H54 (cell line): ENCODE data around the gene PIGZ.

Experiments
- DNase-seq: peaks from one replicate; pipeline ENCODE4 v3.0.0; 2011; ENCODE audit warnings: low spot score, mixed read lengths; ENCODE audit not compliant: insufficient read length
- FAIRE-seq: peaks from 3 replicates; lab custom pipeline; 2011; peaks lifted over from hg19 to GRCh38; lab: Jason Lieb, UNC
- POLR2A ChIP-seq: IDR thresholded peaks from 2 replicates; pipeline ENCODE4 v1.6.1; 2011; ENCODE audit warnings: low read depth, mild to moderate bottlenecking, low read length

PIGZ gene

DNA sequence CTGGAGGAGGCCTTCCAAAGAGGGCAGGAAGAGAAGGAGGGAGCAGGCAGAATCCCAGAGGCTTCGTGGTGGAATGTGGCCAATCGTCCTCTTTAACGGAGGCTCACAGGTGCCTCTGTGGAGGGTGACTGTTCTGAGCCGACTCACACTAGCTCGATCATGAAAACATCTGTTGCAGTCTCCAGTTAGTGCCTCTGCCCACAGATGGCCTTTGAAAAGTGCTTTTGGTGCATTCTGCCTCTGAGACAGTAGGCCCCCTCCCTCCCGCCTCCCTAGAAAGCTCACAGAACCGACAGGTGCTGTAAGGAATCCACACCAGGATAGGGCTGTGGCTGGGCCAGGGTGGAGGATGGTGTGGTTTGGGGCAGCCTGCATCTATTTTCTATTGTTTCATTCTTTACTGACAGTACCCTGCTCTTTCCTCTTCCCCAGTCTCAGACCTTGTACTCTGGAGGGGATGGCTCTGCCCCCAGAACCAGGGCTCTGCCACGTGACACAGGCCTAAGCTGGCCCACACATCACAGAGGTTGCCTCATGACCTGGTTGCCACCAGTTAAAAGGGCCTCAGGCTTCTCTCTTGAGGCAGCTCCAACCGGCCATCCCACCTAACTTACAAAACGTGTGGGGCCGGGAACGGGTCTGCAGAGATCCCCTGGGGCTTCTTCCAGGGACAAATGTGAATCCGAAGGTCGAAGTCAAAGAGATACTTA lies 27.2 kb upstream of the PIGZ start:
- no peak for TF ChIP-seq POLR2A
- DNase-seq (no peak), FAIRE-seq (no peak)

DNA sequence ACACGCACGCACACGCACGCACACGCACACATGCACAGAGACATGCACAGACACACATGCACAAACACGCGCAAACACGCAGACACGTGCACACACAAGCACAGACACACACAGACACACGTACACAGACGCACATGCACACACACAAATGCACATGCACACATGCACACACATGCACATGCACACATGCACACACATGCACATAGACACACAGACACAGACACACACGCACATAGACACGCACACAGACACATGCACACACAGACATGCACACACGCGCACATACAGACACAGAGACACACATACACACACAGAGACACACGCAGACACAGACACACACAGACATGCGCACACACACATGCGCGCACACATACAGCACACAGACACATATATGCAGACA lies 26.4 kb upstream of the PIGZ start:
- TF ChIP-seq POLR2A, result no peak
- DNase-seq, result no peak
- FAIRE-seq, result no peak

DNA sequence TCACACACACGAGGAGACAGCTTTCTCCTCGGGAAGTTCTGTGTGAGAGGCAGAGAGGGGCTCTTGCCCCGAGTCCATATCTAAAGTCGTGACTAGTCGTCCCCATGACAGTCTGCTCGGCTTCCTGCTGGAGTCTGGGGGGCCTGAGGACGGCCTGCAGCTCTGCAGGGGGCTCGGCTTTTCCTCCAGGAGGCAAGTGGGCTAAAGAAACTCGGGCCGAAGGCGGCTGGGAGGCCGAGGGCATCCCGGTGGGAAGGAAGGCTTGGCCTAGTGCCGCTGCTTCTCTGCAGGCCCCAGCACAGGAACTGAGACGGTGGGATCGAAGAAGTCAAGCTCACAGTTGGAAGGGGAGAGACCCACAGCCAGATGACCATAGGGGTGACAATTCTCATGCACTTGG lies 25.4 kb upstream of the PIGZ start:
- DNase-seq, result no peak
- TF ChIP-seq POLR2A, result no peak
- FAIRE-seq, result no peak

DNA sequence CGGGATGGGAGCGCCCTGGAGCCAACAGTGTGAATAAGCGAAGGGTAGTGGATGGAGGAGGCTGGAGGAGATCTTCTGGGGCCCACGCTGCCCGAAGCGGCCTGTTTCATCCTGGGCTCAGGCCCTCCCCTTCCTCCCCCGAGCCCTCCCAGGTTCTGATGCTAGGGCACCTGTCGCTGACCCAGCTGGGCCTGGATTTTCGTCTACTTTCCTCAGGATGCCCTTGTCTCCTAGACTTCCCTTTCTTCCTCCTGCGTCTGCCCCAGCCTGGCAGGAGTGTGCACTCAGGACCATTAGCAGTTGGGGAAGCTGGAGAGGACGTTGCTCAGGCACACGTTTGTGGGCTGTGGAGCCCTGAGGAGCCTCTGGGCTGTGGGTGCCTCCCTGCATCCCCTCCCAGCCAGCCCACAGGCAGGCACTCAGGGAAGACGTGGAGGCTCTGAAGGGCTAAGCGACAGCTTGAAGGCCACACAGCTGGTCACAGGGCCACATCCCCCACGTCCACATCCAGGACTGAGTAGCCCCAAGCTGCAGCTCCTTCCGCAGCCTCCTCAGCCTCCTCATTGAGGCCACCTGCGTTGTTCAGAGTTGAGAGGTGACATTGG lies 23.9 kb upstream of the PIGZ start:
- DNase-seq (no peak), FAIRE-seq (no peak)
- TF ChIP-seq POLR2A, result no peak

DNA sequence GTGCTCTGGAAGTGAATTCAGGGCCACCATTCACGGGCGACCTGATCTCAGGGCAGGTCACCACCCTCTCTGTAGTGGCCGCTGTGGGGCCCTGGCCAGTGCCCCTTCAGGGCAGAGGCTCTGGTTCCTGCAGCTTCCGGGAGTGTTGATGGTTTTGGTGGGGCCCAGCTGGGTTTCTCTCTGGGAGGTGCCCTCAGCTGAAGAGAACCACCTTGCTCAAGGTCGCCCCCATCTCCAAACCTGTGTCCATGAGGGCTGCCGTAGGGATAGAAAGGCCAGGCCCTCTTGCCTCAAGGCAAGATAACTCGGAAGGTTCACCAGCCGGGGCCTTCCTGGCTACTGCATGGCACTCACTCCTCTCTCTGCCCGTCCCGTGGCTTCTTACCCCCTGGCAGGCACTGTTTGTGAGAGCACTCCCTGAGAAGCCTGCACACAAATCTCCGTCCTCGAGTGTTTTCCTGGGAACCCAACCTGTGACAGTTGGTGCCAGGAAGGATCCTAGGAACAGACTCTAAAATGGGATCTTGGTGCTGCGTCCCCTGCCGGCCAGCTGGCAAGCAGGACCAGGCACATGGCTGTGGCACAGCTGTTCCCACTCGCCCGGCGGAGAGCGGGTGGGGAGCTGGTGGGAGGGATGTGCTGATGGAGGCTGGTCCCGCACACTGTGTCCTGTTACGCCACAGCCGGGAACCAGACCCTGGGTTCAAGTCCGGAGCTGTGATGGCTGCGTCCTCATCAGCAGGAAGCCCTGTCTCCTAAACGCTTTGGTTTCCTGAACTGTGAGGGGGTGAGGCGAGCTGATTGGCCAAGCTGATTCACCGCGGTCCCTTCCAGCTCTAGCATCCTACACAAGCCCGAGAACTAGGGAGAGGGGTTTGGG lies 23.2 kb upstream of the PIGZ start:
- no peak for TF ChIP-seq POLR2A
- FAIRE-seq (no peak), DNase-seq (no peak)

DNA sequence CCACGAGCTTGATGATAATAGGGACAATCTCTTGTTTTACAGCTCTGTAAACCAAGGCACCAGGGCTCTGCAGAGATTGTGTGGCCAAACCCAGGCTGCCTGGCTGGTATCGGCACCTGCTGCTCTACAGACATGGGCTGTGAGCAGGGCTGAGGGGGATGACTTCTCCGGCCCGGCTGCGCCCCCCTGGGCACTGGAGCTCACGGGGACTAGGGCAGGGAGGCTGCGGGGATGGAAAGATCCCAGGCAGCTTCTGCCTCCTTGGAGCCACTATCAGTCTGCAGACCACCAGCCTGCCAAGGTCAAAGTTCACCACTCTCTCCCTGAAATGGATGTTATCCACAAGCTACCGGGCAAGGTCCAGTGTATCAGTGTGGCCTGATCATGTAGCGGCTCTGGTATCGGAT lies 22.0 kb upstream of the PIGZ start:
- TF ChIP-seq POLR2A, result no peak
- FAIRE-seq, result no peak
- no peak for DNase-seq

DNA sequence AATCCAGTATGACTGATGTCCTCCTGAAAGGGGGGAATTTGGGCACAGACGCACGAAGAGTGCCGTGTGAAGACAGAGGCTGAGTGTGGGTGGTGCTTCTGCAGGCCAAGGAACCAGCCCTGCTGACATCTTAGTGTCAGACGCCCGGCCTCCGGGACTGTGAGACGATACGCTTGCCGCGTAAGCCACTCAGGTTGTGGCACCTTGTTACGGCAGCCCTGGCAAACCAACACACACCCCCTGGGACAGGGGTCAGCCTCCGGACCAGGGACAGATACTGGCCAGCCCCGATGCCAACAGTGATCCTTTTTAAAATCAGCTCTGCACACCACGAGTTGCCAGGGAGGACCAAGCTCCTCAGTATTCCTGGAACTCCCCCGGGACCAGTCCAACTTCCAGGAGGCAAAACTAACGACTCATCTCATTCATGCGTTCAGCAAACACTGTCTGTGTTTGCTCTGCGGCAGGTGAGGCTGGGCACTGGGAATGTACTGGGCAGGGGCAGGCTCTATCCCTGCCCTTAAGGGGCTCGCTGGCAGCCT lies 21.2 kb upstream of the PIGZ start:
- FAIRE-seq (no peak), DNase-seq (no peak)
- no peak for TF ChIP-seq POLR2A

DNA sequence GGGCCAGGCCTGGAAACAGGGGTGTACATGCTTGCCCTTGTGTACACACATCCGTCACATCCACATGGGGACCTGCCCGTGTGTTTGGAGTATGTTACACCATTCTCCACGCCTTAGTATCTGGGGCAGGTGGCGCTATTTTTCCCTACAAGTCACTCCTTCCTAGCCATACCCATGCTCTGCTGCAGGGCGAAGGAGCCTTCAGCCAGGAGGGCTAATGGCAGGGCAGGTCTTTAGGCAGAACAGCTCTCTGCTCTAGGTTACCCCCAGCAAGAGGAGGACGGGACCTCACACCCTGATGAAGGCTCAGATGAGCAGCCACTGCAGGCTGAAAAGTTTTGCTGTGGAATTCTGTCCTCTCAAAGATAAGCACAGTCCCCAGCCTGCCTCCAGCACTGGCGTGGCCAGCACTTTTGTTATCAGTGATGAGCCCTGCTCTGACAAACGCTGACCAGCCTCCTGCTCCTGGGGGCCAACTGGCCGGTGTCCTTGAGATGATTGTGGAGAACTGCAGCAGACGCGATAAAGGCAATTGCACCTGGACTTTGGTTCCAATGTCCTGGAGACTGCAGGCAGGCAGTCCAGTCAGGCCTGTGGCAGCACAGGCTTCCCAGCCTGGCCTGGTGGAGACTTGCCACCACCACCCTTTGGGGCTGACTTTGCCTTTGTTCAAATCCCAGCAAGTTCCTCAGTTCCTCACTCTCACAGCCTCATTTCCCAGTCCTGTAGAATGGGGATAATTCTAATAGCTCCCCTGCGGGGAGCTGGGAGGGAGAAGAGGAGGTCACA lies 19.8 kb upstream of the PIGZ start:
- DNase-seq (no peak), FAIRE-seq (peak; percentile 70)
- TF ChIP-seq POLR2A, result no peak

DNA sequence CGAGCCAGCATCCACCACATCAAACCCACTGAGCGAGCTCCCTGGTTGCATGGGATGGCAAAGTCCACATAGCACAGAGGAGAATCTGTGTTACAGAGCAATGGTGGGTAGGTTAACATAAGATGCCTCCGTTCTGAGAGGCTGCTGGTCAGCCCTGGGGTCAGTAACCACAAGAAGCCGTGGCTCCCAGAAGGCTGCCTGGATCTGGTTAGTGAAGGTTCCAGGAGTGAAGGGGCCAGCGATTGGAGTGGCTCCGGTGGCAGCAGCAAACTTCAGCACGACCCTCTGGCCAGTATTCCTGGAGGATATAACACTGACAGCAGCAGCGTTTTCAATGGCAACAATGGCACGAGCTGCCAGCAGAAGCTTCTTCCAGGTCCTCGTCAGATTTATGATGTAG lies 18.4 kb upstream of the PIGZ start:
- DNase-seq, result no peak
- FAIRE-seq, result no peak
- no peak for TF ChIP-seq POLR2A

DNA sequence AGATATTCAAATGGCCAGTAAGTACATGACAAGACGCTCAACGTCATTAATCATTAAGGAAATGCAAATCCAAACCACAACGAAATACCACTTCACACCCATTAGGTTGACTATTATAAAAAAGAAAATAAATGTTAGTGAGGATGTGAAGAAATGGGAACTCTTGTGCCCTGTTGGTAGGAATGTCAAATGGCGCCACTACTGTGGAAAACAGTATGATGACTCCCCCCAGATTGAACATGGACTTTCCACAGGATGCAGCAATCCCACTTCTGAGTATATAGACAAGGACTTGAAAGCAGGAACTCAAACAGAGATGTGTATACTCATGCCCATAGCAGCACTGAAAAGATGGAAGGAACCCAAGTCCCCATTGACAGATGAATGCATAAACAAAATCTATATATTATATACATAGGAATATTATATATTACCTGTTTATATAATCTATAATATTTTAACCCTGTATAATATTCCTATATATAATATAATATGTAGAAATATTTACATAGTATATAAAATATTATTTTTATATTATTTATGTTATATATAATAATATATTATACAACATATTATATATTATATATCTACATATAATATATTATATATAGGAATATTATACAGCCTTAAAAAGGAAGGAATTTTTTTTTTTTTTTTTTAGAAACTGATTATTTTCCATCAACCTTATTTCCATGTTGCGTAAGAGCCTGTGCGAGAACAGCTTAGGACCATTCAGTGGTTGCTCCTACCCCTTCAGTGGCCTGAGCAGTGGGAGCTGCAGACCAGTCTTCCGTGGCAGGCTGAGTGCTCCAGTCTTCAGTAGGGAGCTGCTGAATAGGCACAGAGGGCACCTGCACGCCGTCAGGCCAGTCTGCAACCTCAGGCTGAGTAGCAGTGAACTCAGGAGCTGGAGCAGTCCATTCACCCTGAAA lies 17.6 kb upstream of the PIGZ start:
- TF ChIP-seq POLR2A, result no peak
- DNase-seq, result no peak
- no peak for FAIRE-seq

DNA sequence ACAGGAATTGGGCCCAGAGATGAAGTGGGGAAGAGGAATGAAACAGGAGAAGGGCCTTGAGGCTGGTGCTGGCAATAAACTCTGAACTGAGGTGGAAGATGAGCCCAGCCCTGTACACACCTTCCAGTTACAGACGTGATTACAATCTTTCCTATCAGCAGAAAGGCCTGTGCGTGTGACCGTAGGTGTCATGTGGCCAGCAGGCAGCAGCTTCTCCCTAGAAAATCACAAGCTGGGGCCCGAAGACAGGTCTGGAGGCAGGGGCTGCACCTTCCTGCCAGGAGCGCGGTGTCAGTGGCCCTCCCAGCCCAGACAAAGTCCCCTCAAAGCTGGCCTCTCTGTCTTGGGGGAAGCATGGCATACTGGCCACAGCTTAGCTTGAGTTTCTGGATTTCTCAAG lies 16.7 kb upstream of the PIGZ start:
- DNase-seq (no peak), FAIRE-seq (no peak)
- no peak for TF ChIP-seq POLR2A

DNA sequence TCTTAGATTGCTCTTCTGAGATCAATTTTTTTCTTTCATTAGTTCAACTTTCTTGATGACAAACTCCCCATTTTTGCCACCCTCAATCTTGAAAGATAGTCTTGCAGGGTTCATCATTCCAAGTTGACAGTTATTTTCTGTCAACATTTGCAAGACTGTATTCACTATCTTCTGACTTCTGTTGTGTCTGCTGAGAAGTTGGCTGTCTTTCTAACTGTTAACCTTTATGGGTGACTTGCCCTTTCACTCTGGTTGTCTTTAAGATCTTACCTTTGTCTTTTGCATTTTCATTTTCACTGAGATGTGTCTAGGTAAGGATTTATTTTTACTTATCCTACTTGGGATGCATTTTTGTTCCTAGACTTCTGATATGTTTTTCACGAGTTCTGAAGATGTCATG lies 14.6 kb upstream of the PIGZ start:
- DNase-seq (no peak), FAIRE-seq (peak; percentile 6)
- no peak for TF ChIP-seq POLR2A
